Aorta (tissue), 5 donors: ENCODE data around the gene STOX2. TPM values are rescaled to one million over a fixed set of nuclear protein-coding genes. Genes with fewer than 3 reads are reported as not detected.

ENCODE experiments used
- ATAC-seq: fragments of 200-7000 bp; cut with Tn5 transposase; one replicate; pipeline ENCODE4 v1.9.1; 2022; ENCODE audit warnings: moderate library complexity; ENCODE audit not compliant: low FRiP score
- DNase-seq, 2 donors: peaks; one replicate each; pipeline ENCODE4 v3.0.0-alpha.2; 2020
- H3K27ac ChIP-seq, 2 donors: one replicate each; pipeline ENCODE4 v1.5.1; 2013; ENCODE audit warnings: low read length in 2 of 2, mild to moderate bottlenecking in 2 of 2, moderate library complexity in 2 of 2, control low read depth in 1 of 2, inconsistent platforms in 1 of 2, low read depth in 1 of 2
- H3K27me3 ChIP-seq, 2 donors: one replicate each; pipeline ENCODE4 v1.6.1; 2013; ENCODE audit warnings: control low read depth in 1 of 2, low read length in 1 of 2, mild to moderate bottlenecking in 1 of 2, moderate library complexity in 1 of 2; ENCODE audit not compliant: insufficient read depth in 2 of 2, control insufficient read depth in 1 of 2
- H3K36me3 ChIP-seq, 2 donors: one replicate each; pipeline ENCODE4 v1.6.1; 2013; ENCODE audit warnings: control low read depth in 1 of 2, low read length in 1 of 2, mild to moderate bottlenecking in 1 of 2; ENCODE audit not compliant: insufficient read depth in 2 of 2, control insufficient read depth in 1 of 2
- H3K4me1 ChIP-seq, 2 donors: one replicate each; pipeline ENCODE4 v1.6.1; 2013; ENCODE audit warnings: low read length in 2 of 2, control low read depth in 1 of 2, mild to moderate bottlenecking in 1 of 2, moderate library complexity in 1 of 2; ENCODE audit not compliant: insufficient read depth in 2 of 2, control insufficient read depth in 1 of 2
- H3K4me3 ChIP-seq, 2 donors: one replicate each; pipeline ENCODE4 v1.5.1; 2013; ENCODE audit warnings: low read length in 2 of 2, control low read depth in 1 of 2, mild to moderate bottlenecking in 1 of 2
- H3K9me3 ChIP-seq: one replicate; pipeline ENCODE4 v1.6.1; 2013; ENCODE audit warnings: mild to moderate bottlenecking, low read length; ENCODE audit not compliant: control insufficient read depth
- WGBS, 2 donors: extraction: QIAGEN DNeasy Blood & Tissue Kit; methylation state at CpG; one replicate each; pipeline ENCODE4 v1.1.7; 2013; 5-methylcytosine and 5-hydroxymethylcytosine counted together
- intact Hi-C, 2 donors: fragments of 100-400 bp; cut with DNase I; formaldehyde crosslinking; loops; one replicate each; pipeline versions ENCODE4 v1.14.2 to v1.15.0; 2022
- polyA plus RNA-seq, 2 donors: library from polyadenylated mRNA; stranded (reverse); fragments of 200-250 nt; gene quantifications; one replicate each; pipeline ENCODE4 v1.2.3, GENCODE V29; 2013
- total RNA-seq, 2 donors: library from RNA; stranded (reverse); fragmentation: NEBNext Ultra II Directional; extraction: Animal tissue kit (Norgen Biotek cat#: 25700); gene quantifications; one replicate each; pipeline ENCODE4 v1.2.1, GENCODE V29; 2021
- donor health status: healthy with polysubstance abuse.
- donor health status: Bipolar disorder and iron deficiency.
- donor health status: DM: no; HTN: no; CAD: no.
- donor health status: DM: no; HTN: no; CAD: no.
- donor health status: DM: yes; HTN: yes; CAD: no.

STOX2 gene
- total and polyA plus RNA-seq, 4 donors, result 0.13 to 10.9 (median 3.1) TPM

DNA sequence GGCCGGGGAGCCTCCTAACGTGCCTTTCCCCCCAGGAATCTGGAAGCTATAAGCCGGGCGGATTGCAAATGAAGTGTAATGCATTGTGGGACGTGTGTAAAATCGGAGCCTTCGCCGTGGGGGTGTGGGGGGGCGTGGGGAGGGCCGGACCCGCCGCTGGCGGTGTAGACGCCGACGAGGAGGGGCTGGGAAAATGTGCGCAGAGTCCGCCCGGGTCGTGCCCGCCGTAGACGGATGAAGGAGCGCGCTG is 1.3 kb downstream of the STOX2 start:
- DNase-seq, result no peak
- H3K4me1 ChIP-seq, result no peaks in the 10 kb centered on the region
- peak; percentile 13 for ATAC-seq
- WGBS, 2 donors, result 0 to 1% methylated on average over 18 to 25 of the region's 25 CpGs
- intact Hi-C loops, result loop anchor here in 1 of 2 donors (5.0 kb wide), 2 partner anchors 64 to 81 kb away; no protein-coding TSS in a partner anchor
- H3K27me3 ChIP-seq, result no peaks in the 10 kb centered on the region
- peak overlapping the region; percentile 78 to 80 for H3K4me3 ChIP-seq
- no peak overlapping the region for H3K27ac ChIP-seq
- no peaks in the 10 kb centered on the region for H3K36me3 ChIP-seq
- H3K9me3 ChIP-seq, result no peaks in the 10 kb centered on the region

DNA sequence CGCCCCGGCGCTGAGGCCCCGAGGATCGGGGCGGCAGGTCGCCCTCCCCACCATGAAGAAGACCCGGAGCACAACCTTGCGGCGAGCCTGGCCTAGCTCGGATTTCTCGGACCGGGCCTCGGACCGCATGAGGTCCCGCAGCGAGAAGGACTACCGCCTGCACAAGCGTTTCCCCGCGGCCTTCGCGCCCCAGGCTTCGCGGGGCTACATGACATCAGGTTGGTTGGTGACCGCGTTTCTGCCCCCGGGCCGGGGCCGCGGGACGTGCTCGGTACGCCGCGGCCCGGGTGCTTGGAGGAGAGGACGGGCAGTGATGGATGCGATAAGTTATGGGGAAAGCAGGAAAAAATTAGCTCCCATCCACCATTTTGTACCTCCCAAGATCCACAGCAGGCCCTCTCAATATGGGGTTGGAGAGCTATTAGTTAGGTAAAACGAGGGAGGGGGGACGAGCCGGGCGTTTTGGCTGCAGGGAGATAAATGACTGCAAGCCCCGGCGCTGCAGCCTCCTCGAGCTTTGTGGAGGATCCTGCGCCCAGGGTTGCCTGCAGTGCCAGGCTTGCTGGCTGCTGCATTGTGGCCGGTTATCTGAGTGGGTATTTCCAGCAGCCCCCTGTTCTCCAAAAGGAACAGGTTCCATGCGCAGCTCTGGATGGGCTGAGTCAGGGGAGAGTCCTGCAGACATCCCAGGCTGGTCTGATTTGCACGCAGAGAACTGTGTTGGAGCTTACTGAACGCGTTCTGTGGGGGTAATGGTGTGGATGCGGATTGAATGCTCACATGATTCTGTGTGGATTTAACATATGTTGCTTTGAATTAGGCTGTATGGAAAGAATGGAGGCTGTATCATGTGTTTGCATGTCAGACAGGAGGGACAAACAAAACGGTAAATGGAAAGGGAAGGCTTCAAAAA is 1.9 kb downstream of the STOX2 start:
- H3K27ac ChIP-seq, result no peak overlapping the region
- no peaks in the 10 kb centered on the region for H3K36me3 ChIP-seq
- DNase-seq, result no peak
- peak overlapping the region; percentile 78 to 80 for H3K4me3 ChIP-seq
- no peaks in the 10 kb centered on the region for H3K27me3 ChIP-seq
- WGBS, 2 donors, result 1% methylated on average over 48 to 54 of the region's 54 CpGs
- H3K9me3 ChIP-seq, result no peaks in the 10 kb centered on the region
- intact Hi-C loops, result loop anchor here in 1 of 2 donors (5.0 kb wide), 2 partner anchors 65 to 80 kb away; no protein-coding TSS in a partner anchor
- ATAC-seq, result peak; percentile 45
- no peaks in the 10 kb centered on the region for H3K4me1 ChIP-seq

DNA sequence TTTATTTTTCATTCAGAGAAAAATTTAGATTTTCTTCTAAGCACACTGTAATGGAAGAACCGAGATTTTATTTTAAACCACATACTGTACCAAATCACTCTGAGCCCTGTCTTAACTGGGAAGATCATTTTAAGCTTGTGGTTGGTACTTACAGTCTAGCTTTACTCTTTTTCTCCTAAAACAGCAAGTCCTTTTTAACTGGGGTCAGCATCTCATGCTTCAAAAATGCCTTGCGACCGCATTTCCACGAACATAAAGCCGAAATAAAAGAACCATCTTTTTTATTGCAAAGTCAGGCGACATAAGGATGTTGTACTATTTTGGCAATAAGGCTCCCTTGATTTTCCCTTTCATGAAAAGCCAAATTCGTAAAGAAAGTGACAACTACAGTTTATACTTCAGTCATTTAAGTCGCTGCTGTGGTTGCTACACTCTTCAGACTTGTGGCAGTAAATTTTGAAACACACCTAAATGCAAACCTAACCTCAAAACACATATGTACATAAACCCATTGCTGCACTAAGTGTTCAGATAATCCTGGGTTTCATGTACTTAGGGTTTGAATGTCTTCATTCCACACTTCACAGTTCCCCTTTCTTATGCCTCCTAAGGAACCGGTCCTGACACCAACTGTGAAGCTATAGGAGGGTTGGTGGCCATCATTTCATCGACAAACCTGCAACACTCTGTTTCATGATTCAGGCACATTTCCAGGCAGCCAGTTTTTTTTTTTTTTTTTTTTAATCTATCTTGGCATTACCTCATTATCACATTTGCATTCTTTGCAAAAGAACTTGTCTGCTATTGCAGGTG is 3.0 kb downstream of the STOX2 start:
- H3K9me3 ChIP-seq, result no peaks in the 10 kb centered on the region
- 79 to 83% methylated on average over 10 of the region's 10 CpGs for WGBS, 2 donors
- no peak overlapping the region for H3K4me3 ChIP-seq
- no peak for DNase-seq
- H3K27me3 ChIP-seq, result no peaks in the 10 kb centered on the region
- no peak overlapping the region for H3K27ac ChIP-seq
- no peaks in the 10 kb centered on the region for H3K36me3 ChIP-seq
- ATAC-seq, result no peak
- no peaks in the 10 kb centered on the region for H3K4me1 ChIP-seq
- intact Hi-C loops, result loop anchor here in 1 of 2 donors (5.0 kb wide), 2 partner anchors 66 to 79 kb away; no protein-coding TSS in a partner anchor

DNA sequence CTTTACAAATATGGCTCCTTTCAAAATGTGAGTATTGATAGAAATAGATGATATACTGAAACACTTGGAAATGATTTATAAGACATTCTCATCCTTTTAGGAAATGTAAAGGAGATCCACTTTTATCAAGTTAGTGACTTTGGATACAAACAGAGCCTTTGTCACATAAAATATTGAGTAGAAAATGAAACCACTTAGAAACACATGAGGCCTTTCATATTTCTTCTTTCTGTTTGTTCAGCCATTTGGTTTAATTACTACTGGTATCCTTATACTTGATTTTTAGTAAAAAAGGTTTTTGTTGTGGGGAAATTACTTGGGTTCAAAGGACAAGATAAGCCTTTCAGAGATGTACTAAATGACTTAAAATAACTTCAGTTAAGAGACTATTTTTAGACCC is 4.1 kb downstream of the STOX2 start:
- intact Hi-C loops, result loop anchor here in 1 of 2 donors (5.0 kb wide), 2 partner anchors 67 to 78 kb away; no protein-coding TSS in a partner anchor
- no peak overlapping the region for H3K4me3 ChIP-seq
- no peak for DNase-seq
- no peaks in the 10 kb centered on the region for H3K9me3 ChIP-seq
- H3K36me3 ChIP-seq, result no peaks in the 10 kb centered on the region
- H3K27me3 ChIP-seq, result no peaks in the 10 kb centered on the region
- no peak for ATAC-seq
- H3K27ac ChIP-seq, result no peak overlapping the region
- no peaks in the 10 kb centered on the region for H3K4me1 ChIP-seq

DNA sequence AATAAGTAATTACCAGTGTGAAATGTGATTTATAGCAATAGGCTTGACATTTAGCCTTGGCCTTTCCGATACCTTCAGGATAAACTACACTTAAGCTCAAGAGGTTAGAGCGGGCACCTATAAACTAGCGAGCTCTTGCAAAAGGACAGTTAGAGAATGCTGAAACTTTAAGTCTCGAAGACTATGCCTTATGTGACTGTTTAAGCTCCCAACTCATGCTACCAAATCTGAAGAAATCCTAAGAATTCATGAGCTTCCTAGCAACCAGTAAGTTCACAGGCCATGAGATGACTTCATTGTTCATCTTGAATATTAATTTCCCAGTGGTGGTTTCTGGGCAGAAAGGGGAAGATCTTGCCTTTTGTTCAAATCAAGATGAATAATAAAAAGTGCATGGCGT is 4.7 kb downstream of the STOX2 start:
- Histone ChIP-seq H3K4me1 (no peaks in the 10 kb centered on the region), H3K9me3 (no peaks in the 10 kb centered on the region), H3K4me3 (no peak overlapping the region), H3K27ac (no peak overlapping the region), H3K27me3 (no peaks in the 10 kb centered on the region), H3K36me3 (no peaks in the 10 kb centered on the region)
- DNase-seq, result no peak
- no peak for ATAC-seq
- 99% methylated on average over 5 of the region's 5 CpGs for WGBS, 2 donors
- intact Hi-C loops, result loop anchor here in 1 of 2 donors (5.0 kb wide), 2 partner anchors 68 to 78 kb away; no protein-coding TSS in a partner anchor

DNA sequence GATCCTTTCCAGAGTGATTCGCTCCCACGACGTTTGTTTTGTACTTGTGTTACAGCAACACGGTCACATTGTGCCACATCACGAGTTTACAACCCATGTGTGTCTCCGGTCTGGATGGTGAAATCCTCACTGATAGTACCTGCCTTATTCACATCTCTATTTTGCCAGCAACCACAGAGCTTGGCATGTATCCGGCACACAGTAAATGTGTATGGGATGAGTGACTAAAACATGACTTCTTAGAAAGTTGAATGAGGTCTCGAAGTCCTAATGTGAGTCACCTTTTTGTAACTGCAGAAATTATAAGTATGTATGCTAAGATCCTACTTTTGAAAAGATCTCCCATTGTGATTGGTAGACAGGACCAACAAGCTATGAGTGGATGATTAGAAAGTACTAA is 7.5 kb downstream of the STOX2 start:
- no peak overlapping the region for H3K27ac ChIP-seq
- DNase-seq, result no peak
- H3K4me3 ChIP-seq, result no peak overlapping the region
- H3K4me1 ChIP-seq, result no peaks in the 10 kb centered on the region
- intact Hi-C loops, result no loop called here
- no peak for ATAC-seq
- WGBS, 2 donors, result 96 to 97% methylated on average over 8 of the region's 8 CpGs
- H3K9me3 ChIP-seq, result no peaks in the 10 kb centered on the region
- no peaks in the 10 kb centered on the region for H3K36me3 ChIP-seq
- no peaks in the 10 kb centered on the region for H3K27me3 ChIP-seq

DNA sequence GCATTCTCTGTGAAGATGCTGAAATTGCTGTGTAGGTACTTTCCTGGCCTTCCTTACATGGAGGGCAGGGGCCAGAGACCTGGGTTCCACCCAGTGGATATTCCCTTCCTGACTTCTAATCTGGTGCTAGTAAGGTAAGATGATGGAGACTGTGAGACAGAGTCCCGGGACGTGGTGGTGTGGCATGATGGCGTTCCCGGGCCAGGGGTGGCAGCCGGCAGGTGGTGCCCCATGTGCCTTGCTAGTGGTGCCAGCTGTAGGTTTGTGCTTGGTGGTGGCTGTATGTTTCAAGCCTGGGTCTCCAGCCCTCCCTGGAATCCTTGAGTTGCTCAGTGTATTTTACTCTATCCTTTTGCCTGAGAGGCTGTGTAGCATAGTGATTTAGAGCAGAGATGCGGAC is 10.9 kb downstream of the STOX2 start:
- Histone ChIP-seq H3K27me3 (no peaks in the 10 kb centered on the region), H3K9me3 (no peaks in the 10 kb centered on the region), H3K4me1 (no peaks in the 10 kb centered on the region), H3K27ac (no peak overlapping the region), H3K4me3 (no peak overlapping the region), H3K36me3 (no peaks in the 10 kb centered on the region)
- intact Hi-C loops, result no loop called here
- 81 to 82% methylated on average over 6 of the region's 6 CpGs for WGBS, 2 donors
- ATAC-seq, result no peak
- DNase-seq, result no peak

DNA sequence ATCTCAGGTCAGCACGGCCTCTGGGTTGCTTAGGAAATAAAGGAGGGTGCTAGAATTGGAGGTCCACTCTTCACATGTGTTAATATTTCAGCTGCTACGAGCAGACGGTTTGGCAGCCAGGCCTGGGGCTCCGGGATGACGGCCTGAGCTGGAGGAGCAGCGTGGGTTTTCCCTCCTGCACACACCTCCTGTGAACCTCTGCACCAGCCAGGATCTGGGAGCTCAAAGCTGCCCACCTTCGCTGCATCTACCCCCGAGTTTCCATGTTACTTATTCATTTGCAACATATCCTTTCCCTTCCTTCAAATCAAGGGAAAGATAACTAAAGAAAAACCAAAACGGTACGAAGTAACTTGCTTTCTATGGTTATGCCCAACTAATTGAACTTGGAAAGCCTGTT is 13.6 kb downstream of the STOX2 start:
- no peaks in the 10 kb centered on the region for H3K27me3 ChIP-seq
- 89 to 93% methylated on average over 10 of the region's 10 CpGs for WGBS, 2 donors
- ATAC-seq (no peak), DNase-seq (no peak)
- no peaks in the 10 kb centered on the region for H3K9me3 ChIP-seq
- no peak overlapping the region for H3K4me3 ChIP-seq
- no peaks in the 10 kb centered on the region for H3K4me1 ChIP-seq
- no peaks in the 10 kb centered on the region for H3K36me3 ChIP-seq
- intact Hi-C loops, result no loop called here
- H3K27ac ChIP-seq, result no peak overlapping the region
